CD4-positive, alpha-beta T cell treated with Interleukin-6 at 100 ng/mL for 8 hours (primary cell): ENCODE results near the gene CHIT1.
"Not testable (repeated sequence)": the region's sequence is repeated elsewhere in the genome, so short reads cannot be mapped to it uniquely, and the experiment has no call there.

Experiments used
- DNase-seq: peaks from one replicate; pipeline ENCODE4 v3.0.0-alpha.2; 2020; ENCODE audit warnings: mixed read lengths, low spot score

Gene CHIT1

GRCh38 chr1:203265541-203265940 is 36.1 kb upstream of the CHIT1 start:
- DNase-seq: no peak

GRCh38 chr1:203264052-203264501 is 34.6 kb upstream of the CHIT1 start:
- DNase-seq: no peak

- DNase-seq: no peak
Measured at GRCh38 chr1:203263496-203263895, 34.0 kb upstream of the CHIT1 start.

DNA sequence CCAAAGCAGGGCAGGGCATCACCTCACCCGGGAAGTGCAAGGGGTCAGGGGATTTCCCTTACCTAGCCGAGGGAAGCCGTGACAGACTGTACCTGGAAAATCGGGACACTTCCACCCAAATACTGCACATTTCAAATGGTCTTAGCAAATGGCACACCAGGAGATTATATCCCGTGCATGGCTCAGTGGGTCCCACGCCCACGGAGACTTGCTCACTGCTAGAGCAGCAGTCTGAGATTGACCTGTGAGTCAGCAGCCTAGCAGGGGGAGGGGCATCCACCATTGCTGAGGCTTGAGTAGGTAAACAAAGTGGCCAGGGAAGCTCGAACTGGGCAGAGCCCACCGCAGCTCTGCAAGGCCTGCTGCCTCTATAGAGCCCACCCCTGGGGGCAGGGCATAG is 27.2 kb upstream of the CHIT1 start:
- DNase-seq: not testable (repeated sequence)

GRCh38 chr1:203254782-203255181 is 25.3 kb upstream of the CHIT1 start:
- not testable (repeated sequence) for DNase-seq

DNA sequence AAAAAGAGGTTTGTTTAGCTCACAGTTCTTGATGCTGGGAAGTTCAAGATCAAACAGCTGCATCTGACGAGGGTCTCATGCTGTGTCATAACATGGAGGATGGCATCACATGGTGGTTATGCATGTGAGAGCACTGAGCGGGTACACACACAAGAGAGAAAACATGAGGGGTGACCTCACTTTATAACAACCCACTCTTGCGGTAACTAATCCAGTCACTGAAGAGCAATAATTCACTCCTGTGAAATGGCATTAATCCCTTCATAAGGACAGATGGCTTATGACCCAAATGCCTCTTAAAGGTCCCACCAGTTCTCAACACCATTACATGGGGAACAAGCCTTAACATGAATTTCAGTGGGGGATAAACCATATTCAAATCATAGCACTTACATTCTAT is 23.2 kb upstream of the CHIT1 start:
- DNase-seq: no peak

DNA sequence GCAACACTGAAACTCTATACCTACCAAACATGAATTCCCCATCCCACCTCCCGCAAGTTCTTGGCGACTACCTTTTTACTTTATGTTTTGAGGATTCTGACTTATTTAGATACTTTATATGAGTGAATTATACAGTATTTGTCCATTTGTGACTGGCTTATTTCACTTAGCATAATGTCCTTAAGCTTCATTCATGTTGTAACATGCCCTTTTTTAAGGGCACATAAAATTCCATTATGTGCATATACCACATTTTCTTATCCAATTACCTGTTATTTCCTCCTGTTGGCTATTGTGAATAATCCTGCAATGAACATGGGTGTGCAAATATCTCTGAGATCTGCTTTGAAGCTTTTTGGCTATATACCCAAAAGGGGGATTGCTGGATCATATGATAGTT is 22.0 kb upstream of the CHIT1 start:
- DNase-seq: no peak

DNA sequence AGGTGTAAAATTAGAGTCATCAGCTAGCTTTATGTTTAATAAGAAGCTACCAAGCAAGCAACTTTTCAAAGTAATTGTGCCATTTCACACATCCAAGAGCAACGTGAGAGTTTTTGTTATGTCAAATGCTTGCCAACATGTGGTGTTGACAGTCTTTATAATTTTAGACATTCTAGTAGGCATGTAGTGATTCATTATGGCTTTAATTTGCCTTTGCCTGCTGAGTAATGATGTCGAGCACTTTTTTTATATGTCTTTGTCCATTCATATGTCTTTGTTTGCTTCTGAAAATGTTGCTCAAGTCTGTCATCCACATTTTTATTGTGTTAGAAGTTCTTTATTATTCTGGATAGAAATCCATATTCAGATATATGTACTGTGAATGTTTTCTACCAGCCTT is 21.4 kb upstream of the CHIT1 start:
- no peak for DNase-seq

- DNase-seq: no peak
Measured at GRCh38 chr1:203244776-203245175, 15.3 kb upstream of the CHIT1 start.

- not testable (repeated sequence) for DNase-seq
Measured at GRCh38 chr1:203241708-203242107, 12.2 kb upstream of the CHIT1 start.

- DNase-seq: no peak
Measured at GRCh38 chr1:203239526-203240305, 10.2 kb upstream of the CHIT1 start.

DNA sequence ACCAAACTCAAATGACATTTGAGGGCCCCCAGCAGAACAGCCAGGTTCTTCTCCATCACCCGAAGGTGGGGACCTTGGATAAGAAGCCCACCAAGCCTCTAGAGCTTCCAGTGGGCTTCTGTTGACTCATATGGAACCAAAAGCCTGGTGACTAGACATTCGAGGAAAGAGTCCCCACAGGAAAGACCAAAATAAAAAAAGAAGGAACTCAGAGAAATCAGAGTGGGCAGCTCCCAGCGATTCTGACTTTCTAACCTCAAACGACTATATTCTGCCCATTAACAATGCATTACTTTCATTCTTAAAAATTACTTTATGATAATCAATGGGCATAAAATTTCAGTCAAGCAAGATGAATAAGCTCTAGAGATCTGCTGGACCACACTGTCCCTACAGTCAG is 9.6 kb upstream of the CHIT1 start:
- no peak for DNase-seq

DNA sequence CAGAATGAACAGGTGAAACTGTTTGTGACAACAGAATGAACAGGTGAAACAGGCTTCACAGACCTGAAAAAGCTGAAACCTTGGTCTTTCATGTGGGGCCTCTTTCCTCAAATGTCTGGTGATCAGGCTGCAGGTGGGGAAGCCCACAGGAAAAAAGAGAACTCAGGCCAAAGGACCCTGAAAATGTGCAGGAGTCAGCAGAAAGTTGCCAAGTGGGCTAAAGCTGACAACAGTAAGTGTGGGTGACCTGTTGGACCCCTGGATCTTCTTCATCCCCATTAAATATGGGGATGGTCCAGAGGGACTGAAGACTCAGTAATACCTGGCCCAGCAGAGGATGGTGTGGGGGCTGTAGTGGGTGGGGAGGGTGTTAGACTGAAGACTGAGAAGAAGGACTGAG is 9.1 kb upstream of the CHIT1 start:
- DNase-seq: no peak

GRCh38 chr1:203234901-203235300 is 5.4 kb upstream of the CHIT1 start:
- not testable (repeated sequence) for DNase-seq

DNA sequence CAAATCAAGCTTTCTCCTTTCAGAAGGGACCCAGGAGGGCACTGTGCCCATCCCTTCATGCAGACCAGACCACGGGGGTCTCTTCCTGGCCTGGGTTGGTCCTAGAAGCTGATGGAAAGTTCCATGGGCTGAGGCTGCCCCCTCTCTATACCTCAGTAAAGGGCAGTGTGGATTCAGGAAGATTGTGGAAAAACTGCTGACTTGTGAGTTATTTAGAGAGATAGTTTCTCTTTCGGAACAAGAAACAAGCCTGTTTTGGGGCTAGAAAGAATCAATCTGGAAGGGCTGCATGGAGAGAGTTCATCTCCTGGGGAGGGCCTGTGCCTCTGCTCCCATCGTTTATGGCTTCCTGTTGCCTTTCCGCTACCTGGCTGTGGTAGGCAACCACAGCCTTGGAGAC is 803 bp downstream of the CHIT1 start:
- DNase-seq: no peak

DNA sequence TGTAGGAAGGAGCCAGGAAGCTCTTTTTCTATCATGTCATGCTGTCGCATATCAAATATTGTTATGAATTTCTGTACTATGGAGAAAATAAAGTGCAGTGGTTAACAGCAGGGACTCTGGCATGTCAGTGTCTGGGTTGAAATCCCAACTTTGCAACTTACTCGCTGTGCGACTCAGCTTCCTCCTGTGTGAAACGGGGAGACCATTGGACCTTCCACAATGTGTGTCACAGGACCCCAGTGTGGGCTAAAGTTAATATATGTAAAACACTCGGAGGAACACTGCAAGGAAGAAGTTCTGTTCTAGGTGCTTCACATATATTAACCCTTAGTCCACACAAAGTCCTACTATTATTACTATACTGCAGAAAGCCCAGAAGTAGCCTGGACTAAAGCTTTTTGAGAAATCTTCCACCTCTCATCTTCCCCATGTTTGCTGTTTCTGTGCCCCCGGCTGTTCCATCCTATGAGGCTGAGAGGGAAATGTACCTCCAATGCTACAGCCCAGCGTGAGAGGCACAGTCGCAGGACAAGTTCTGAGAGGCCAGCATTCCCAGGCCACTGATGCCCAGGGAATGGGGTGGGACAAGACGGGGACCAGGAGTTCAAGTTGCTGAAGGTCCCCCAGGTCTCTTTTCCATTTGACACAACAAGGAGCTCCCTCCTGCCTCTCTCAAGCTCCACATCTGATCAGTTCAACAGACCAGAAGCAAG is 1.9 kb downstream of the CHIT1 start:
- DNase-seq: no peak

GRCh38 chr1:203225071-203225470 is 4.4 kb downstream of the CHIT1 start:
- no peak for DNase-seq

- no peak for DNase-seq
Measured at GRCh38 chr1:203223012-203223775, 6.3 kb downstream of the CHIT1 start.

- no peak for DNase-seq
Measured at GRCh38 chr1:203219934-203220333, 9.5 kb downstream of the CHIT1 start.

- no peak for DNase-seq
Measured at GRCh38 chr1:203219171-203219570, 10.3 kb downstream of the CHIT1 start.

GRCh38 chr1:203217668-203218067 is 11.8 kb downstream of the CHIT1 start:
- no peak for DNase-seq

DNA sequence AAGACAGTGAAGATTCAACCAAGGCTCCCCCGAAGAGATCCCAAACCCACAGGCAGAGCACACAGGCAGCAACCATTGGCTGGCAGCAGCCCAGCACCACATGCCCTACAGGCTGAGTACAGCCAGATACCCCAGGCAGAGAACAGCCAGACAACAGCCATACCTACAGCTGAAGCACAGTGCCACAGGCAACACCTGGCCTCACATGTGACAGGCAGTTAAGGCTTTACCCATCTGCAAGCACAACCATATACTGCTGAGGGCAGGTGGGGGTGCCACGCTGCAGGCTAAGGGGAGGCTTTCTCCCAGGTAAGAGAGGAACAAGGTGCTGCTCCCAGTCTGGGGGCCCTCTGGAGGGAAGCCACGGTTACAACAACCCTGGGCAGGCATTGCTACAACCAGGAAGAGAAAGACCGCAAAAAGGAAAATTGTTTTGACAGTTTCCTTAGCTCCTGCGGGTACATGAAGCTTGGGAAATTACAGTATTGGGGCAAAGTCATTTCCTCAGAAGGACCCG is 12.3 kb downstream of the CHIT1 start:
- DNase-seq: no peak
